Measurements from ENCODE around the gene CACNA1B. TPM values are rescaled to one million over a fixed set of nuclear protein-coding genes. Genes with fewer than 3 reads are reported as not detected.

Gene CACNA1B
- total and polyA plus RNA-seq, 9 donors, result 0.01 to 3.8 (median 0.16) TPM; not detected in 1

GRCh38 chr9:137969685-137970084 is 92.1 kb downstream of the CACNA1B start:
- H3K4me1 ChIP-seq (ENCODE audit: insufficient read depth), result no peaks in the 10 kb centered on the region
- H3K9me3 ChIP-seq, result no peaks in the 10 kb centered on the region
- 77 to 81% (median 79%) methylated on average over 3 of the region's 3 CpGs for WGBS, 3 donors
- DNase-seq, result peak in 1 of 5 donors; percentile 2
- H3K27ac ChIP-seq, result no peak overlapping the region
- no peaks in the 10 kb centered on the region for H3K27me3 ChIP-seq
- no peaks in the 10 kb centered on the region for H3K36me3 ChIP-seq
- intact Hi-C loops (cut with DNase I), result no loop called here
- H3K4me3 ChIP-seq, result no peak overlapping the region
- TF ChIP-seq POLR2A (IDR thresholded peaks at IDR 0.05), result no peak
- TF ChIP-seq EP300 (IDR thresholded peaks at IDR 0.05), result no peak

- no peaks in the 10 kb centered on the region for H3K36me3 ChIP-seq
- DNase-seq, result no peak
- no peak overlapping the region for H3K4me3 ChIP-seq
- H3K27ac ChIP-seq, result no peak overlapping the region
- H3K4me1 ChIP-seq (ENCODE audit: insufficient read depth), result no peaks in the 10 kb centered on the region
- H3K9me3 ChIP-seq, result no peaks in the 10 kb centered on the region
- TF ChIP-seq POLR2A (IDR thresholded peaks at IDR 0.05) (no peak), EP300 (IDR thresholded peaks at IDR 0.05) (no peak), CTCF (IDR thresholded peaks at IDR 0.05) (no peak)
- no peaks in the 10 kb centered on the region for H3K27me3 ChIP-seq
- intact Hi-C loops (cut with DNase I), result no loop called here
Observed at GRCh38 chr9:137970098-137970497, 92.5 kb downstream of the CACNA1B start.

GRCh38 chr9:137970686-137971476 is 93.3 kb downstream of the CACNA1B start:
- peak in 2 of 5 donors; percentile 2 to 12 for DNase-seq
- Histone ChIP-seq H3K27ac (no peak overlapping the region), H3K9me3 (no peaks in the 10 kb centered on the region), H3K27me3 (no peaks in the 10 kb centered on the region), H3K4me1 (ENCODE audit: insufficient read depth) (no peaks in the 10 kb centered on the region), H3K36me3 (no peaks in the 10 kb centered on the region), H3K4me3 (no peak overlapping the region)
- TF ChIP-seq CTCF (IDR thresholded peaks at IDR 0.05) (no peak), POLR2A (IDR thresholded peaks at IDR 0.05) (no peak), EP300 (IDR thresholded peaks at IDR 0.05) (no peak)
- 73 to 74% (median 73%) methylated on average over 18 of the region's 18 CpGs for WGBS, 3 donors
- intact Hi-C loops (cut with DNase I), result no loop called here

- DNase-seq, result peak in 2 of 5 donors; percentile 3 to 16
- H3K4me1 ChIP-seq (ENCODE audit: insufficient read depth), result no peaks in the 10 kb centered on the region
- H3K36me3 ChIP-seq, result no peaks in the 10 kb centered on the region
- no peak overlapping the region for H3K27ac ChIP-seq
- no peaks in the 10 kb centered on the region for H3K9me3 ChIP-seq
- TF ChIP-seq CTCF (IDR thresholded peaks at IDR 0.05), result no peak
- no peak for TF ChIP-seq EP300 (IDR thresholded peaks at IDR 0.05)
- no peak for TF ChIP-seq POLR2A (IDR thresholded peaks at IDR 0.05)
- no peaks in the 10 kb centered on the region for H3K27me3 ChIP-seq
- intact Hi-C loops (cut with DNase I), result no loop called here
- no peak overlapping the region for H3K4me3 ChIP-seq
- 85 to 90% (median 86%) methylated on average over 13 to 16 of the region's 16 CpGs for WGBS, 3 donors
Observed at GRCh38 chr9:137971477-137972138, 94.0 kb downstream of the CACNA1B start.
